CD4-positive, alpha-beta T cell treated with Interferon gamma for 1 hour (primary cell): ENCODE results near the gene KRT33B.
"Not testable (repeated sequence)": the region's sequence is repeated elsewhere in the genome, so short reads cannot be mapped to it uniquely, and the experiment has no call there.

ENCODE experiments used
- DNase-seq: peaks from one replicate; pipeline ENCODE4 v3.0.0-alpha.2; 2020

The KRT33B gene

DNA sequence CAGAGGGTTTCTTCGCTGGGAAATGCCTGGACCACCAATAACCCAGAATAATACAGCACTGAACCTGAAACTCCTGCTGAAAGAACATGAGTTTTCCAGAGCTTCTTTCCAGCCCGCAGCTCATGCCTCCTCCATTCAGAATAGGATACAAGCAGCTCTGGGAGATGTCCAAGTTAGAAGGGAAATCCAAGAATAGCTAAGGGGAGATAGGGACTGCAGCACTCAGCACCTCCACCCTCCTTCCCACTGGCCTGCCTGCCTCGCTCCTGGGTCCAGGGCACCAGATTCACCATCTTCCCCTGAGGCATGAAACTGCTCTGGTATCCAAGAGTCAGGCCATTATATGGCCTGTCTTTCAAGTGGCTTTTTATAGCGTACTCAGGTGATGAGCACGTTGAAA is 23.7 kb upstream of the KRT33B start:
- DNase-seq, result no peak

- no peak for DNase-seq
Observed at GRCh38 chr17:41392278-41392677, 22.7 kb upstream of the KRT33B start.

DNA sequence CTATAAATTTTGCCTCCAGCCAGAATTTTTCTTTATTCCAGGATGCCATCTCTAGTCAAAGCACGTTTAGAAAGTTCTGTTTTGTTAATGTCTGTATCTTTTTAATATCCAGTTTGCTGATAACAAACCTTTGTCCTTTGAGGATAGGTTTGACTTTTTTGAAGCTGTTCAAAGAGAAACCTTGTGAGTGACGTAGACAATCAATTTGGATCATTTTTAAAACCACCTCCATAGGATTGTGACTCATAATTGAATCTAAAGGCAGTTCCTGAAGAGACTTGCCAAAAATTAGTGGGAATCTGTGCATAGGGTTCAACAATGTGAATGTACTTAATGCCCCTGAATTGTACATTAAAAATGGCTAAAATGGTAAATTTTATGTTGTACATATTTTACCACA is 21.9 kb upstream of the KRT33B start:
- DNase-seq, result no peak

DNA sequence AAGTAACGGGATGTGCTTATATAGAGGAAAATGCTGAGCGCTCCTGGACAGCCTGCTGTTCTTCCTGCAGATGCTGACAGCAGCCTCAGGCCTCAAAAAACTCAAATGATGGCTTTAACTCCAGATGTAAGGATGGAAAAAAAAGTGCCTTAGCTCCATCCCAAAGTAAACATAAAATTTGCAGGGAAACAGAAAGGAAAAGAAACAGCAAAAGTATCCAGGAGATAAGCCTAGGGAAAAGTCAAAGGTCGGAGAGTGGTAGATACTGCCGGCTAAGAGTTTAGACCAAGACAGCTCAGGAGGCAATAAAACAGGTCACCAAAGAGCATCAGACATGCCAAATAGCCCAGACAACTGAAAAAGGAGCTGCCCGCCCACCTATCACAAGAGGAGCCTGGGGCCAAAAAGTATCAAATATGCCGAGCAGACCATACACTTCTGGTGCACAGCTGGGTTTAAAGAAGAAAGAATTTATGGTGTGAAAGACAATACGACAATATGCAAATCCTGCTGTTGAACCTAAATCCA is 20.9 kb upstream of the KRT33B start:
- DNase-seq, result no peak

GRCh38 chr17:41387670-41388069 is 18.1 kb upstream of the KRT33B start:
- no peak for DNase-seq

DNA sequence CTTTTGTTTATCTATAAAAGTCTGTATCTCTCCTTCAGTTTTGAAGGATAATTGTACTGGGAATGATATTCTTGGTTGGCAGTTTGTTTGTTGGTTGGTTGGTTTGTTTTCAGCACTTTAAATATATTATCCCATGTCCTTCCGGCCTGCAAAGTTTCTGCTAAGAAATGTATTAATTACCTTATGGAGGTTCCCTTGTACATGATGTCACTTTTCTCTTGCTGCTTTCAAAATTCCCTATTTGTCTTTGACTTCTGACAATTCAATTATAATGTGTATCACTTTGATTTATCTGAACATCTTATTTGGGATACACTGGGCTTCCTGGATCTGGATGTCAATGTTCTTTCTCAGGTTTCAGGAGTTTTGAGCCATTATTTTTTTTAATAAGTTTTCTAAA is 16.6 kb upstream of the KRT33B start:
- DNase-seq, result no peak

- no peak for DNase-seq
Observed at GRCh38 chr17:41383690-41384089, 14.1 kb upstream of the KRT33B start.

- DNase-seq, result no peak
Observed at GRCh38 chr17:41382394-41382793, 12.8 kb upstream of the KRT33B start.

DNA sequence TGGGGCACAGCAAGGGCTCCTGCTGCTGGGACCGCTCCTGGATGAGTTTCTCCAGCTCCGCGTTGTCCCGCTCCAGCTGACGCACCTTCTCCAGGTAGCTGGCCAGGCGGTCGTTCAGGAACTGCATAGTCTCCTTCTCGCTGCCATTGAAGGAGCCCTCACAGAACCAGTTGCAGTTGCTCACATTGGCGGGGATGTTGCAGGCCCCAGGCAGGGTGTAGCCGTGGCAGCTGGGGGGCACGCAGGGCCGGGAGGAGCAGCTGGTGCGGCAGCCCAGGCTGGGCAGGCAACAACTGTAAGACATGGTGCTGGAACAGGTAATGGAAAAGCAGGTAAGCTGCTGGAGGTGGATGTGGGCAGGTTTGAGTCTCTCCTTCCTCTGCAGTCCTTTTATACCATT is 12.3 kb upstream of the KRT33B start, which contains the start of gene KRT34:
TSS of gene KRT34 (minus strand) at position 364 of the 400 bp plus-strand sequence. CDS start at position 304, 60 bp downstream.
- DNase-seq, result not testable (repeated sequence)

GRCh38 chr17:41380091-41380490 is 10.5 kb upstream of the KRT33B start:
- not testable (repeated sequence) for DNase-seq

DNA sequence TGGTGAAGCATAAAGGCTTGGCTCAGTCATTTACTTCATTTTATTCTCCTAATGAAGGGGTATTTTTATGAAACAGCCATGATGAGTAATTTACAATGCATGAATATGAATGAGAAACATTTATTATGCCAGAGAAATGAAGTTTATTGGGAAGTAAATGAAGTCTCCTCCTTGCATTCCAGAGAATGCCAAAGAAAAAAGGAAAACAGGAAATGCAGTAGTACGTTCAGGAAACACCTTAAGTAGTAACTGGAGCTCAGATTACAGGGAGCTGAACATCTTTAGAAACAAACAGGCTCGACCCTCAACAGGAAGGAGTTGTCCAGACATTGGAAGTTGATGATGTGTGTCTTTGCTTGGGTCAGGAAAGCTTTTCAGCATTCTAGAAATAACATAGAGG is 7.9 kb upstream of the KRT33B start:
- no peak for DNase-seq

DNA sequence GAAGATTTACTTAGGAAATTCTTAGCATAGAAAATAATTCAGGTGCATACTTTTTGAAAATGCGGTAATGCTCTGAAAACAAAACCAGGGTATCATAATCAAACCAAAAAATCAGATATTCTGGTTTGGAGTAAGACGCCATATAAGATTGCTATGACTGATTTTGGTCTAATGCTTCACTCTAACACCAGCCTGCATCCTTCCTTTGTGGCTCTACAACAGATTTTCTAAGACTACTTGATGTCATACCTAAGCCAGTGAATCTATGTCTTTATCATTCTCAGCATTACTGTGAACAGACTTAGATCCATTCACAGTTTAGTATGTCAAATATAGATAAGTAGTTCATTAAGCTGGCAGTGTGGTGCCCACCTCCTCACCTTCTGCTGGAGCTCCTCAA is 590 bp downstream of the KRT33B start:
- DNase-seq, result no peak

DNA sequence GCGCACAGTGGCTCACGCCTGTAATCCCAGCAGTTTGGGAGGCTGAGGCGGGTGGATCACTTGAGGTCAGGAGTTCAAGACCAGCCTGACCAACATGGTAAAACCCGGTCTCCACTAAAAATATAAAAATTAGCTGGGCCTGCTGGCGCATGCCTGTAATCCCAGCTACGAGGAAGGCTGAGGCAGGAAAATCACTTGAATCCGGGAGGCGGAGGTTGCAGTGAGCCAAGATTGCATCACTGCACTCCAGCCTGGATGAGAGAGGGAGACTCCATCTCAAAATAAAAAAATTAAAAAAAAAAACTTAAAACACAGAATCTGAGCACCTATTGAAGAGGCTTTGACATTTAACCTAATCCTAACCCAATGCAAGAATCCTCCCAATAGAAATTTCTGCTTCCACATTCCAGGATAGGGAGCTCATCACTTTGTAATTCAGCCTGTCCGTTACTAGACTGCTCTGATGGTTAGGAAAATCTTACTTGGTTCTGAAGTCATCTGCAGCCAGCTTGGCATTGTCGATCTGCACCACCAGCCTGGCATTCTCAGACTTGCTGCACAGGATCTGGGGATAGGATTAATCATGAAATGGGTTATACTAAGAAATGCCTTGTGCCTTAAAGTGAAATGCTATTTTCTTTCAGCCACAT is 2.1 kb downstream of the KRT33B start:
- DNase-seq, result no peak

- no peak for DNase-seq
Observed at GRCh38 chr17:41366070-41366469, 3.5 kb downstream of the KRT33B start.

GRCh38 chr17:41363881-41364280 is 5.7 kb downstream of the KRT33B start:
- no peak for DNase-seq

DNA sequence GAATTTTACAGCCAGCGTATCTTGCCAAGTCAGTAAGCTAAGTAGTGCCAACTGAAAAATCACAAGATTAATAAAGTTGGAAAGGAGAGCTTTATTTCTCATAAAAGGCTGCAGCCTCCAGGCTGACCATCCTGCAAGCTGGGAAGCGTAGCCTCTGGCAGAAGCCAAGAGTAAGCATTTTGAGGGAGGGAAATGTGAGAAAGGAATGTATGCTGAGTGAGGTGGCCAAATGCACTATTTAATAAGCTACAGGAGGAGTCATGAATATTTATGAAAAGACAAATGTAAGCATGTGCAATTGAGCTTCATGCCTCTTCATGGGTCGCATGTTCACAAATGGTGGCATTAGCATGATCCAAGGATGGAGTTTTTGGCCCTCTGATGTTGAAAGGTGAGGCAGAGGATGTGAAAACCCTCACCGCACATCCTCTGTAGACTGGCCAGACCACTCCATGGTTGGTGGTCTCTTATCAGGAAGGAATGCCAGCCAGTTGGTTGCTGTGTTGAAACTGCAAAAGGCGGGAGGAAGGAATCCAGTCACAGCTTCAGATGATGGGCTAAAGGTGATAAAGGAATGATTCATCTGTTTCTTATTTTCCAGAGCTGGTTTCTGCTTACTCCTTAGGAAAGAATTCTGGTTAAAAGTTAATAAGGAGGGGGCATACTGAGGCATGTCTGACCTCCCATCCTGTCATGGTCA is 9.2 kb downstream of the KRT33B start:
- DNase-seq, result no peak

GRCh38 chr17:41354536-41354935 is 15.1 kb downstream of the KRT33B start:
- DNase-seq, result no peak

- no peak for DNase-seq
Observed at GRCh38 chr17:41352597-41353366, 16.8 kb downstream of the KRT33B start.

GRCh38 chr17:41351177-41351576 is 18.4 kb downstream of the KRT33B start:
- DNase-seq, result no peak

DNA sequence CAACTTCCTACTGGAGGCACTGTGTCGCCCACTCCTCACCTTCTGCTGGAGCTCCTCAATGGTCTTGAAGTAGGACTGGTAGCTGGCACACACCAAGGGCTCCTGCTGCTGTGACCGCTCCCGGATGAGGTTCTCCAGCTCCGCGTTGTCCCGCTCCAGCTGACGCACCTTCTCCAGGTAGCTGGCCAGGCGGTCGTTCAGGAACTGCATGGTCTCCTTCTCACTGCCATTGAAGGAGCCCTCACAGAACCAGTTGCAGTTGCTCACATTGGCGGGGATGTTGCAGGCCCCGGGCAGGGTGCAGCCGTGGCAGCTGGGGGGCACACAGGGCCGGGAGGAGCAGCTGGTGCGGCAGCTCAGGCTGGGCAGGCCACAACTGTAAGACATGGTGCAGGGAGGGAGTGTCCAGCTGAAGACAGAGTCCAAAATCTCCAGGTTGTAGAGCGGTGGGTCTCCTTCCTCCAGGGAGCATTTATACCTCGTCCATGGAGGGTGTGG is 19.2 kb downstream of the KRT33B start, which contains the start of gene KRT33A:
TSS of gene KRT33A (minus strand) at position 448 of the 498 bp plus-strand sequence. CDS start at position 387, 61 bp downstream.
- not testable (repeated sequence) for DNase-seq

DNA sequence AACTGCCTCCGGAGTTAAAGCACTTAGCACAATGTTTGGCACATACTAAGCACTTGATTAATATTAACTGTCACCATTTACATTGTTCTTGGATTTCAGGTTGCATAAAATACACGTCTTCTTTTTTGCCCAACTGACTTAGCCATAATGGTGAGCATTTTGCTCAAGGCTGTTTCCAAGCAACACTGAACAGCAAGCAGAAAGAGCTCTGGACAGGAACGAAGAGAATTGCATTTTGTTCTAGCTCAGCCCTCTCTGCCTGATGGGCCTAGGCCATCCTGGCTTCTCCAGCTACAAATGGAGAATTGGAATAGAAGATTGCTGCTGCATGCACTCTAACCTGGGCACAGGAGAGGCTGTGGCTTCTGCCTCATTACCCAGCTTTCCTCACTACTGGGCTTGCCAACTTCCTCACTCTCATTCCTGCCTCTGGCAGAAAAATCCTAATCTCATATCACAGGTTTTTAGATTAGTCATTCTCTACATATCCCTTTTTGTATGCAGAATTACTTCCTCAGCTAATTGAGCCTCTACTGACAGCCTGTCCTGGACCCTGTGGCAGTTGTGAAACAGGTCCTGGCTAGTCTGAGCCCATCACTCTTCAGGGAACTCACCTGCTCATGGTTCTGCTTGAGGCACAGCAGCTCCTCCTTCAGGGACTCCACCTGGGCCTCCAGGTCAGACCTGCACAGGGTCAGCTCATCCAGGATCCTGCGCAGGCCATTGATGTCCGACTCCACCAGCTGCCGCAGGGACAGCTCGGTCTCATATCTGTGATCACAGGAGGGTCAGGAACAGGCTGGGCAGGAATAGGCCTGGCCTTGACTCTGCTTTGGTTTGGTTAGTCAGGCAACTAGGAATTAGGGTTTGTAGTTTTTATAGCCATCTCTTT is 21.5 kb downstream of the KRT33B start:
- DNase-seq, result no peak

- not testable (repeated sequence) for DNase-seq
Observed at GRCh38 chr17:41346421-41346820, 23.2 kb downstream of the KRT33B start.
